ENCODE results near the gene KDM2A.
"Not testable (repeated sequence)": the region's sequence is repeated elsewhere in the genome, so short reads cannot be mapped to it uniquely, and the experiment has no call there.

Gene KDM2A

DNA sequence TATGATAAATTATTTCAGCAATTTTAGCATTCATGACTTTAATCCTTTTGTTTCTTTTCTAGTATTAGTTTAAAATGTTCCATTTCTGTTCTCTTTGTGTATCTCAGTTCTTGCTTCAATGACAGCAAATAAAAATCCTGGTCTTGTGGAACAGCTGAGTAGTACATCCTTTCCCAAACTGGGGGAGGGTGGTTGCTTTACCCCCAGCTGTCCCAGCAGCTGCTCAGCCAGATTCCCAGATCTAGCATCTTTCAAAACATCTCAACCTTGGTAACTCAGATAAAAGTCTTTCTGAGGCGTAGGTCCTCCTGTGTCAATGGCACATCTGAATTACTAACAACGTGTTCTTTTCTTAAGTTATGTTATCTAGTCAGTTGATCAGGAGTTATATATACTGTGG is 75.0 kb downstream of the KDM2A start:
- DNase-seq (ENCODE audit: low read depth) = no peak
- H3K4me3 ChIP-seq (ENCODE audit: low read length) = no peak overlapping the region
- TF ChIP-seq CTCF (IDR thresholded peaks at IDR 0.05; ENCODE audit: insufficient read depth, low read depth, low read length, missing control alignments) = no peak

- H3K4me3 ChIP-seq (ENCODE audit: low read length) = no peak overlapping the region
These were observed 77.0 kb downstream of the KDM2A start for GRCh38 chr11:67195971-67196456.

GRCh38 chr11:67197606-67198005 is 78.5 kb downstream of the KDM2A start:
- TF ChIP-seq CTCF (IDR thresholded peaks at IDR 0.05; ENCODE audit: insufficient read depth, low read depth, low read length, missing control alignments) = no peak
- no peak overlapping the region for H3K4me3 ChIP-seq (ENCODE audit: low read length)
- no peak for DNase-seq (ENCODE audit: low read depth)

More at GRCh38 chr11:67195971-67196456, 77.0 kb downstream of the KDM2A start:
- TF ChIP-seq CTCF (IDR thresholded peaks at IDR 0.05; ENCODE audit: insufficient read depth, low read depth, low read length, missing control alignments) = no peak
- DNase-seq (ENCODE audit: low read depth) = no peak

DNA sequence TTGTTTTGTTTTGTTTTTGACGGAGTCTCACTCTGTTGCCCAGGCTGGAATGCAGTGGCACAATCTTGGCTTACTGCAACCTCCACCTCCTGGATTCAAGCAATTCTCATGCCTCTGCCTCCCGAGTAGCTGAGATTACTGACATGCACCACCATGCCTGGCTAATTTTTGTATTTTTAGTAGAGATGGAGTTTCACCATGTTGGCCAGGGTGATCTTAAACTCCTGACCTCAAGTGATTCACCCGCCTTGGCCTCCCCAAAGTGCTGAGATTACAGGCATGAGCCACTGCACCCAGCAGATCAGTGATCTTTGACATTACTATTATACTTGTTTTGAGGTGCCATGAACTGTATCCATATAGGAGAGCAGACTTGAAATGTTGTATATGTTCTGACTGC is 79.7 kb downstream of the KDM2A start:
- H3K4me3 ChIP-seq (ENCODE audit: low read length) = not testable (repeated sequence)

DNA sequence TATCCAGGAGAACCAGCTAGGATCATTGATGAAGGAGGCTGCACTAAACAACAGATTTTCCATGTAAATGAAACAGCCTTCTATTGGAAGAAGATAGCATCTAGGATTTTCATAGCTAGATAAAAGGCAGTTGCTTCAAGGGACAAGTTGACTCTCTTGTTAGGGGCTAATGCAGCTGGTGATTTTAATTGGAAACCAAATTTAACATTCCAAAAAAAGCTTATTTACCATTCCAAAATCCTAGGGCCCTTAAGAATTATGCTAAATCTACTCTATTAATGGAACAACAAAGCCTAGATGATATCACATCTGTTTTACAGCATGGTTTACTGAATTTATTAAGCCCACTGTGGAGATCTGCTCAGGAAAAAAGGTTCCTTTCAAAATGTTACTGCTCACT is 80.7 kb downstream of the KDM2A start:
- TF ChIP-seq CTCF (IDR thresholded peaks at IDR 0.05; ENCODE audit: insufficient read depth, low read depth, low read length, missing control alignments) = no peak
- no peak for DNase-seq (ENCODE audit: low read depth)
- no peak overlapping the region for H3K4me3 ChIP-seq (ENCODE audit: low read length)

More for the DNA sequence above, 79.7 kb downstream of the KDM2A start:
- not testable (repeated sequence) for DNase-seq (ENCODE audit: low read depth)

- TF ChIP-seq CTCF (IDR thresholded peaks at IDR 0.05; ENCODE audit: insufficient read depth, low read depth, low read length, missing control alignments) = no peak
- DNase-seq (ENCODE audit: low read depth) = no peak
- H3K4me3 ChIP-seq (ENCODE audit: low read length) = no peak overlapping the region
These were observed 83.0 kb downstream of the KDM2A start for GRCh38 chr11:67202028-67202427.

GRCh38 chr11:67204822-67205221 is 85.8 kb downstream of the KDM2A start:
- no peak for DNase-seq (ENCODE audit: low read depth)
- no peak for TF ChIP-seq CTCF (IDR thresholded peaks at IDR 0.05; ENCODE audit: insufficient read depth, low read depth, low read length, missing control alignments)
- no peak overlapping the region for H3K4me3 ChIP-seq (ENCODE audit: low read length)

GRCh38 chr11:67209222-67209621 is 90.2 kb downstream of the KDM2A start:
- not testable (repeated sequence) for H3K4me3 ChIP-seq (ENCODE audit: low read length); DNase-seq (ENCODE audit: low read depth)
